GM18498 (cell line): Measurements from ENCODE around the gene NAT9.

Experiments
- ATAC-seq: cut with Tn5 transposase; IDR thresholded peaks from one replicate; pipeline ENCODE4 v1.9.1; 2021; ENCODE audit warnings: mild to moderate bottlenecking, moderate library complexity; ENCODE audit not compliant: unreplicated experiment

The NAT9 gene

GRCh38 chr17:74776044-74776962 is at the start of gene NAT9:
Gene NAT9 (minus strand): TSS chr17:74776345. CDS start chr17:74775698, 647 bp downstream.
- peak; percentile 85 for ATAC-seq

- no peak for ATAC-seq
These were observed 48.9 kb upstream of the NAT9 start for GRCh38 chr17:74824961-74825627.

- ATAC-seq, result no peak
These were observed 46.8 kb upstream of the NAT9 start for GRCh38 chr17:74822939-74823367.

- no peak for ATAC-seq
These were observed 46.3 kb upstream of the NAT9 start for GRCh38 chr17:74822335-74822938.

GRCh38 chr17:74821655-74822334 is 45.6 kb upstream of the NAT9 start:
- ATAC-seq, result no peak

- no peak for ATAC-seq
These were observed 43.8 kb upstream of the NAT9 start for GRCh38 chr17:74819801-74820436.

GRCh38 chr17:74818291-74818938 is 42.3 kb upstream of the NAT9 start:
- no peak for ATAC-seq

GRCh38 chr17:74816905-74817620 is 40.9 kb upstream of the NAT9 start:
- no peak for ATAC-seq

- ATAC-seq, result no peak
These were observed 39.6 kb upstream of the NAT9 start for GRCh38 chr17:74815550-74816370.

- no peak for ATAC-seq
These were observed 38.9 kb upstream of the NAT9 start for GRCh38 chr17:74815067-74815466.

- ATAC-seq, result no peak
These were observed 38.3 kb upstream of the NAT9 start for GRCh38 chr17:74814453-74814852.

GRCh38 chr17:74812109-74813009 is 36.2 kb upstream of the NAT9 start:
- ATAC-seq, result no peak

GRCh38 chr17:74810699-74811485 is 34.7 kb upstream of the NAT9 start:
- ATAC-seq, result no peak

GRCh38 chr17:74808714-74809430 is 32.7 kb upstream of the NAT9 start:
- no peak for ATAC-seq

GRCh38 chr17:74807925-74808324 is 31.8 kb upstream of the NAT9 start:
- no peak for ATAC-seq

- no peak for ATAC-seq
These were observed 31.3 kb upstream of the NAT9 start for GRCh38 chr17:74807441-74807840.
